ENCODE measurements around the gene ID2.

ID2 gene

GRCh38 chr2:8684878-8685696 is 3.2 kb downstream of the ID2 start:
- TF ChIP-seq EGR1 (IDR thresholded peaks at IDR 0.05) (0 out of 2 replicates have a peak, but pooled peaks have one; percentile 13), USF1 (IDR thresholded peaks at IDR 0.05) (peak; percentile 77), MAX (IDR thresholded peaks at IDR 0.05) (peak; percentile 97), NFIC (IDR thresholded peaks at IDR 0.05) (no peak), TCF12 (IDR thresholded peaks at IDR 0.05; ENCODE audit: low read depth) (0 out of 2 replicates have a peak, but pooled peaks have one; percentile 34), YY1 (IDR thresholded peaks at IDR 0.05; ENCODE audit: low read depth) (no peak), EP300 (IDR thresholded peaks at IDR 0.05; ENCODE audit: borderline replicate concordance) (no peak)

GRCh38 chr2:8685697-8686358 is 4.0 kb downstream of the ID2 start:
- TF ChIP-seq NFIC (IDR thresholded peaks at IDR 0.05): no peak
- TF ChIP-seq ZBTB7A (IDR thresholded peaks at IDR 0.05; ENCODE audit: low read depth): peak; percentile 69
- TF ChIP-seq TAF1 (IDR thresholded peaks at IDR 0.05; ENCODE audit: low read depth): no peak
- peak; percentile 83 for TF ChIP-seq RAD21 (IDR thresholded peaks at IDR 0.05; ENCODE audit: low read depth)

- TF ChIP-seq TCF12 (IDR thresholded peaks at IDR 0.05; ENCODE audit: low read depth) (no peak), ZBTB7A (IDR thresholded peaks at IDR 0.05; ENCODE audit: low read depth) (no peak), NFIC (IDR thresholded peaks at IDR 0.05) (no peak), REST (IDR thresholded peaks at IDR 0.05; ENCODE audit: low read depth) (no peak), TEAD4 (IDR thresholded peaks at IDR 0.05) (no peak), FOXM1 (IDR thresholded peaks at IDR 0.05; ENCODE audit: borderline replicate concordance, low read depth) (no peak), USF1 (IDR thresholded peaks at IDR 0.05) (no peak), MAX (IDR thresholded peaks at IDR 0.05) (no peak), RAD21 (IDR thresholded peaks at IDR 0.05; ENCODE audit: low read depth) (no peak), CREB1 (IDR thresholded peaks at IDR 0.05; ENCODE audit: low read depth) (no peak)
Observed at GRCh38 chr2:8691859-8692437, 10.1 kb downstream of the ID2 start.

- no peak for TF ChIP-seq YY1 (IDR thresholded peaks at IDR 0.05; ENCODE audit: low read depth)
- TF ChIP-seq TEAD4 (IDR thresholded peaks at IDR 0.05): no peak
- TF ChIP-seq EP300 (IDR thresholded peaks at IDR 0.05; ENCODE audit: borderline replicate concordance): no peak
- TF ChIP-seq FOXM1 (IDR thresholded peaks at IDR 0.05; ENCODE audit: borderline replicate concordance, low read depth): no peak
- no peak for TF ChIP-seq USF1 (IDR thresholded peaks at IDR 0.05)
- no peak for TF ChIP-seq CREB1 (IDR thresholded peaks at IDR 0.05; ENCODE audit: low read depth)
- no peak for TF ChIP-seq TAF1 (IDR thresholded peaks at IDR 0.05; ENCODE audit: low read depth)
Observed at GRCh38 chr2:8692783-8693156, 10.9 kb downstream of the ID2 start.

- TF ChIP-seq RAD21 (IDR thresholded peaks at IDR 0.05; ENCODE audit: low read depth): peak; percentile 55; the same call in 1 of the 2 replicates
- no peak for TF ChIP-seq CREB1 (IDR thresholded peaks at IDR 0.05; ENCODE audit: low read depth)
- peak; percentile 33; the same call in 1 of the 2 replicates for TF ChIP-seq ZBTB7A (IDR thresholded peaks at IDR 0.05; ENCODE audit: low read depth)
Observed at GRCh38 chr2:8693157-8693821, 11.4 kb downstream of the ID2 start.

- TF ChIP-seq EGR1 (IDR thresholded peaks at IDR 0.05) (no peak), ZBTB7A (IDR thresholded peaks at IDR 0.05; ENCODE audit: low read depth) (no peak), RAD21 (IDR thresholded peaks at IDR 0.05; ENCODE audit: low read depth) (no peak), MAX (IDR thresholded peaks at IDR 0.05) (no peak), TEAD4 (IDR thresholded peaks at IDR 0.05) (no peak), YY1 (IDR thresholded peaks at IDR 0.05; ENCODE audit: low read depth) (no peak), TAF1 (IDR thresholded peaks at IDR 0.05; ENCODE audit: low read depth) (no peak), FOXM1 (IDR thresholded peaks at IDR 0.05; ENCODE audit: borderline replicate concordance, low read depth) (no peak), CREB1 (IDR thresholded peaks at IDR 0.05; ENCODE audit: low read depth) (no peak), REST (IDR thresholded peaks at IDR 0.05; ENCODE audit: low read depth) (no peak), NFIC (IDR thresholded peaks at IDR 0.05) (no peak), CEBPB (IDR thresholded peaks at IDR 0.05) (no peak)
Observed at GRCh38 chr2:8694737-8695136, 12.9 kb downstream of the ID2 start.
